Measurements from ENCODE around the gene SLC35E3.
"Not testable (repeated sequence)": the region's sequence is repeated elsewhere in the genome, so short reads cannot be mapped to it uniquely, and the experiment has no call there.

DNA sequence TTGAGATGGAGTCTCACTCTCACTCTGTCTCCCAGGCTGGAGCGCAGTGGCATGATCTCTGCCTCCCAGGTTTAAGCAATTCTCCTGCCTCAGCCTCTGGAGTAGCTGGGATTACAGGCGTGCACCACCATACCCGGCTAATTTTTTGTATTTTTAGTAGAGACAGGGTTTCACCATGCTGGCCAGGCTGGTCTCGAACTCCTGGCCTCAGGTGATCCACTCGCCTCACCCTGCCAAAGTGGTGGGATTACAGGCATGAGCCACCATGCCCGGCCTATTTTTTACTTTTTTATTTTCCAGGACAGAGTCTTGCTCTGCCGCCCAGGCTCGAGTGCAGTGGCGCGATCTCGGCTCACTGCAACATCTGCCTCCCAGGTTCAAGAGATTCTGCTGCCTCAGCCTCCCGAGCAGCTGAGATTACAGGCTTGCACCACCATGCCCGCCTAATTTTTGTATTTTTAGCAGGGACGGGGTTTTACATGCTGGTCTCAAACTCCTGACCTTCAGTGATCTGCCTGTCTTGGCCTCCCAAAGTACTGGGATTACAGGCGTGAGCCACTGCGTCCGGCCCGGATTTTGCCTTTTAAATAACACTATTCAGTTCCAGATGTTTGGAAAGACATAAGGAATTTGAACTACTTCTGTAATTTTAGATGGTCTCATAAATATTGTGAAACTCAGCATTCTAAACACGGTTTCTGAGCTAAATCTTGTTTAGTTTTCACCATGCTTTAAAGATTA lies 57.1 kb downstream of the SLC35E3 start:
- TF ChIP-seq POLR2A (IDR thresholded peaks at IDR 0.05) = not testable (repeated sequence)
- TF ChIP-seq, protein P1, sequence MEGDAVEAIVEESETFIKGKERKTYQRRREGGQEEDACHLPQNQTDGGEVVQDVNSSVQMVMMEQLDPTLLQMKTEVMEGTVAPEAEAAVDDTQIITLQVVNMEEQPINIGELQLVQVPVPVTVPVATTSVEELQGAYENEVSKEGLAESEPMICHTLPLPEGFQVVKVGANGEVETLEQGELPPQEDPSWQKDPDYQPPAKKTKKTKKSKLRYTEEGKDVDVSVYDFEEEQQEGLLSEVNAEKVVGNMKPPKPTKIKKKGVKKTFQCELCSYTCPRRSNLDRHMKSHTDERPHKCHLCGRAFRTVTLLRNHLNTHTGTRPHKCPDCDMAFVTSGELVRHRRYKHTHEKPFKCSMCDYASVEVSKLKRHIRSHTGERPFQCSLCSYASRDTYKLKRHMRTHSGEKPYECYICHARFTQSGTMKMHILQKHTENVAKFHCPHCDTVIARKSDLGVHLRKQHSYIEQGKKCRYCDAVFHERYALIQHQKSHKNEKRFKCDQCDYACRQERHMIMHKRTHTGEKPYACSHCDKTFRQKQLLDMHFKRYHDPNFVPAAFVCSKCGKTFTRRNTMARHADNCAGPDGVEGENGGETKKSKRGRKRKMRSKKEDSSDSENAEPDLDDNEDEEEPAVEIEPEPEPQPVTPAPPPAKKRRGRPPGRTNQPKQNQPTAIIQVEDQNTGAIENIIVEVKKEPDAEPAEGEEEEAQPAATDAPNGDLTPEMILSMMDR (IDR thresholded peaks at IDR 0.05) = not testable (repeated sequence)
